ENCODE data around the gene CYFIP2.
A peak's percentile ranks its signal among the peaks of the same experiment; 100 is the strongest.

The CYFIP2 gene

GRCh38 chr5:157259699-157260098 lies 6.2 kb upstream of the CYFIP2 start:
- DNase-seq: no peak

- DNase-seq: no peak
These were observed 2.3 kb upstream of the CYFIP2 start for GRCh38 chr5:157263496-157264090.

GRCh38 chr5:157266286-157267007 lies 524 bp downstream of the CYFIP2 start:
- peak; percentile 90 for DNase-seq

- DNase-seq: peak; percentile 37
These were observed 1.1 kb downstream of the CYFIP2 start for GRCh38 chr5:157267025-157267424.

GRCh38 chr5:157267761-157268480 lies 2.0 kb downstream of the CYFIP2 start:
- no peak for DNase-seq

GRCh38 chr5:157269165-157269671 lies 3.3 kb downstream of the CYFIP2 start:
- DNase-seq: peak; percentile 9

- no peak for DNase-seq
These were observed 3.9 kb downstream of the CYFIP2 start for GRCh38 chr5:157269761-157270272.

- no peak for DNase-seq
These were observed 4.8 kb downstream of the CYFIP2 start for GRCh38 chr5:157270771-157271170.

GRCh38 chr5:157271740-157272271 lies 5.9 kb downstream of the CYFIP2 start:
- DNase-seq: no peak

- DNase-seq: no peak
These were observed 7.2 kb downstream of the CYFIP2 start for GRCh38 chr5:157273131-157273556.

GRCh38 chr5:157275403-157275802 lies 9.5 kb downstream of the CYFIP2 start:
- no peak for DNase-seq

GRCh38 chr5:157278319-157279037 lies 12.6 kb downstream of the CYFIP2 start:
- no peak for DNase-seq

- no peak for DNase-seq
These were observed 13.8 kb downstream of the CYFIP2 start for GRCh38 chr5:157279605-157280239.

GRCh38 chr5:157280927-157281326 lies 15.0 kb downstream of the CYFIP2 start:
- DNase-seq: no peak

GRCh38 chr5:157282150-157282549 lies 16.2 kb downstream of the CYFIP2 start:
- DNase-seq: no peak

- DNase-seq: no peak
These were observed 17.5 kb downstream of the CYFIP2 start for GRCh38 chr5:157283434-157283833.

GRCh38 chr5:157284458-157285212 lies 18.7 kb downstream of the CYFIP2 start:
- DNase-seq: no peak

- no peak for DNase-seq
These were observed 19.6 kb downstream of the CYFIP2 start for GRCh38 chr5:157285310-157286035.

GRCh38 chr5:157286761-157287211 lies 20.9 kb downstream of the CYFIP2 start:
- DNase-seq: no peak

GRCh38 chr5:157288405-157289163 lies 22.7 kb downstream of the CYFIP2 start:
- no peak for DNase-seq
